Endodermal cell (in vitro differentiated cells): ENCODE results near the gene BTBD16. TPM values are rescaled to one million over a fixed set of nuclear protein-coding genes. Genes with fewer than 3 reads are reported as not detected.

Source experiments
- DNase-seq: peaks from one replicate; pipeline ENCODE4 v3.0.0-alpha.2; 2017
- H3K27ac ChIP-seq: 2 replicates; pipeline ENCODE4 v1.5.1; 2013; ENCODE audit warnings: mild to moderate bottlenecking, low read depth, low read length, moderate library complexity
- H3K27me3 ChIP-seq: 2 replicates; pipeline ENCODE4 v1.6.1; 2013; ENCODE audit warnings: mild to moderate bottlenecking, low read length, moderate library complexity; ENCODE audit not compliant: insufficient read depth, control insufficient read depth, poor library complexity, severe bottlenecking
- H3K36me3 ChIP-seq: 2 replicates; pipeline ENCODE4 v1.7.0; 2013; ENCODE audit warnings: mild to moderate bottlenecking, low read length, moderate library complexity; ENCODE audit not compliant: control insufficient read depth, insufficient read depth
- H3K4me1 ChIP-seq: one replicate; pipeline ENCODE4 v1.7.0; 2013; ENCODE audit warnings: low read length; ENCODE audit not compliant: control insufficient read depth, insufficient read depth
- H3K4me3 ChIP-seq: 2 replicates; pipeline ENCODE4 v1.5.1; 2013; ENCODE audit warnings: mild to moderate bottlenecking, low read length, moderate library complexity
- H3K9ac ChIP-seq: 2 replicates; pipeline ENCODE4 v1.6.1; 2013; ENCODE audit warnings: mild to moderate bottlenecking, low read length, moderate library complexity; ENCODE audit not compliant: poor library complexity, severe bottlenecking; ENCODE audit errors: extremely low read depth
- H3K9me3 ChIP-seq: 2 replicates; pipeline ENCODE4 v1.6.1; 2013; ENCODE audit warnings: mild to moderate bottlenecking, low read length, moderate library complexity; ENCODE audit not compliant: control insufficient read depth
- H3K27ac Mint-ChIP-seq: 2 replicates; pipeline ENCODE4 v1.8.0; 2020; ENCODE audit warnings: mixed read lengths
- H3K27me3 Mint-ChIP-seq: 2 replicates; pipeline ENCODE4 v1.8.0; 2021; ENCODE audit warnings: mild to moderate bottlenecking, mixed read lengths; ENCODE audit not compliant: insufficient read depth
- H3K36me3 Mint-ChIP-seq: 2 replicates; pipeline ENCODE4 v1.8.0; 2020; ENCODE audit warnings: low read depth, mixed read lengths
- H3K4me1 Mint-ChIP-seq: 2 replicates; pipeline ENCODE4 v1.8.0; 2020; ENCODE audit warnings: mixed read lengths
- H3K4me3 Mint-ChIP-seq: 2 replicates; pipeline ENCODE4 v1.8.0; 2020; ENCODE audit warnings: mild to moderate bottlenecking, moderate library complexity, mixed read lengths
- H3K9me3 Mint-ChIP-seq: 2 replicates; pipeline ENCODE4 v1.8.0; 2020; ENCODE audit warnings: mild to moderate bottlenecking, mixed read lengths
- WGBS, 2 experiments: methylation state at CpG; one replicate each; pipeline versions ENCODE4 v1.1.5 to v1.1.7; 2013; ENCODE audit warnings: missing lambda C conversion rate in 2 of 2, mixed read lengths in 1 of 2; ENCODE audit not compliant: insufficient coverage in 1 of 2, insufficient read length in 1 of 2; 5-methylcytosine and 5-hydroxymethylcytosine counted together
- total RNA-seq, 2 donors: library from RNA; stranded (reverse); fragmentation: NEBNext Ultra II Directional in 1 of 2; extraction: Animal tissue kit (Norgen Biotek cat#: 25700) in 1 of 2; gene quantifications; 2 replicates in 1 of 2; 3 replicates in 1 of 2; pipeline ENCODE4 v1.2.1, GENCODE V29; 2021
- TF ChIP-seq, protein P1 (sequence below): fragments of 200-600 bp; sonication (generic); conservative IDR thresholded peaks from 2 replicates; pipeline ENCODE4 v1.5.0; 2021; ENCODE audit warnings: antibody characterized with exemption, mild to moderate bottlenecking

The BTBD16 gene
- total RNA-seq, 2 donors from 2014 or later, result not detected

DNA sequence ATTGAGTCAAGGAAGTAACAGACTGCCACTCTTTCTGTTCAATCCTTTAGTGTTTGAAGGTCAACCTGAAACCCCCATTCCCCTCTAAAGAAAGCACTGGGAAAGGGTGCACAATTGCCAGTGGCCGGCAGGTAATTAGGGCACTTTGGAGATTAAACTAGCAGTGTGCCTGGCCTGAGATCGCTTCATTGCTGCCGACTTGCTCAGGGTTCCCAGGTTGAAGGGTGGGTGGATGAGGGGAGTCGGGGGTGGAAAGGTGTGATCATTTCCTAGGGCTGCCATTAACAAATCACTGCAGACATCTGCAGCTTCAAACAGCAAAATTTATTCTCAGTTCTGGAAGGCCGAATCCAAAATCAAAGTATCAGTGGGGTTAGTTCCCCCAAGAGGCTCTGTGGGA, 16.3 kb upstream of the BTBD16 start:
- Histone ChIP-seq H3K9me3 (no peaks in the 10 kb centered on the region), H3K27ac (no peak overlapping the region), H3K36me3 (peaks cover 5% of the 10 kb centered on the region), H3K9ac (no peak overlapping the region), H3K4me3 (no peak overlapping the region), H3K4me1 (no peaks in the 10 kb centered on the region), H3K27me3 (no peaks in the 10 kb centered on the region)
- TF ChIP-seq, protein P1, sequence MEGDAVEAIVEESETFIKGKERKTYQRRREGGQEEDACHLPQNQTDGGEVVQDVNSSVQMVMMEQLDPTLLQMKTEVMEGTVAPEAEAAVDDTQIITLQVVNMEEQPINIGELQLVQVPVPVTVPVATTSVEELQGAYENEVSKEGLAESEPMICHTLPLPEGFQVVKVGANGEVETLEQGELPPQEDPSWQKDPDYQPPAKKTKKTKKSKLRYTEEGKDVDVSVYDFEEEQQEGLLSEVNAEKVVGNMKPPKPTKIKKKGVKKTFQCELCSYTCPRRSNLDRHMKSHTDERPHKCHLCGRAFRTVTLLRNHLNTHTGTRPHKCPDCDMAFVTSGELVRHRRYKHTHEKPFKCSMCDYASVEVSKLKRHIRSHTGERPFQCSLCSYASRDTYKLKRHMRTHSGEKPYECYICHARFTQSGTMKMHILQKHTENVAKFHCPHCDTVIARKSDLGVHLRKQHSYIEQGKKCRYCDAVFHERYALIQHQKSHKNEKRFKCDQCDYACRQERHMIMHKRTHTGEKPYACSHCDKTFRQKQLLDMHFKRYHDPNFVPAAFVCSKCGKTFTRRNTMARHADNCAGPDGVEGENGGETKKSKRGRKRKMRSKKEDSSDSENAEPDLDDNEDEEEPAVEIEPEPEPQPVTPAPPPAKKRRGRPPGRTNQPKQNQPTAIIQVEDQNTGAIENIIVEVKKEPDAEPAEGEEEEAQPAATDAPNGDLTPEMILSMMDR, result no peak
- Mint-ChIP-seq H3K9me3 (no peaks in the 10 kb centered on the region), H3K4me1 (peaks cover 4% of the 10 kb centered on the region), H3K4me3 (no peak overlapping the region), H3K27ac (peak overlapping the region; percentile 40), H3K27me3 (no peaks in the 10 kb centered on the region), H3K36me3 (peaks cover 38% of the 10 kb centered on the region)
- 92 to 93% methylated on average over 3 to 5 of the region's 5 CpGs for WGBS, 2 experiments
- DNase-seq, result peak; percentile 29

DNA sequence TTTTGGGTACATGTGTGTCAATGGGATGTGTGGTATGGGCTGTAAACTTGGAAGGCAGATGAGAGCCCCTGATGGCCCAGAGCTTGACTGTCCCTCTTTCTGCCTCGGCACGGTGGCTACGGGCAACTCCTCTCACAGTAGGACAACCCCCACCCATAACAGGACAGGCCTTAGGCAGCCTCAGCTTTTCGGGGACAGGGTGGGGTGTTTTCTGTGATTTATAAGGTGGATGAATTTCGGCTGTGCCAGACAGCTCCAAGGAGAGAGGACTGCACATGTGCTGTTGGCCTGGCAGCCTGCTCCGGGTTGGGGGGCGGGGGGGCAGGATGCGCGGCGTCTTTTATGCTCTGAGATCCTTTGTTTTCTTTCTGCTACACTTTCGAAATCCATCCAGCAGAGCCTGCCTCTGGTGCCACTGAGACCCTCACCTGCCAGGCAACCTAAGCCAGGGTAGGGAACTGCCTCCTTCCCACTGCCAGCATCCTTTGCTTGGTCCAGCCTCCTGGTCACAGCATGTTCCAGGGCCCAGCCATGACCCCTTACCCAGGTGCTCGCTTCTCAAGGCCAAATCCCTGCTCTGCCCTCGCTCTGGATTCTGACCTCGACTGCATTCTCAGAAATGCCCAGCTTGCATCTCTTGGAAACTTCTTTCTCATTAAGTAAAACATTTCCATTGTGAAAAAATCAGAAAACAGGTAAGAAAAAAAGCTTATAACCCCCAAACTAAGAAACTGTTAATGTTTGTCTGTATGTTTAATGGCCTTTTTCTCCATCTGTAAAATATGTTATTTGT, 15.4 kb upstream of the BTBD16 start:
- Histone ChIP-seq H3K9ac (no peak overlapping the region), H3K36me3 (peaks cover 5% of the 10 kb centered on the region), H3K4me1 (no peaks in the 10 kb centered on the region), H3K27me3 (no peaks in the 10 kb centered on the region), H3K9me3 (no peaks in the 10 kb centered on the region), H3K27ac (no peak overlapping the region), H3K4me3 (no peak overlapping the region)
- 92 to 94% methylated on average over 4 to 12 of the region's 14 CpGs for WGBS, 2 experiments
- DNase-seq, result peak; percentile 38
- H3K9me3 Mint-ChIP-seq, result no peaks in the 10 kb centered on the region
- H3K27me3 Mint-ChIP-seq, result no peaks in the 10 kb centered on the region
- H3K4me3 Mint-ChIP-seq, result no peak overlapping the region
- peaks cover 4% of the 10 kb centered on the region for H3K4me1 Mint-ChIP-seq
- peaks cover 40% of the 10 kb centered on the region for H3K36me3 Mint-ChIP-seq
- H3K27ac Mint-ChIP-seq, result peak overlapping the region; percentile 40
- TF ChIP-seq, protein P1, result no peak

DNA sequence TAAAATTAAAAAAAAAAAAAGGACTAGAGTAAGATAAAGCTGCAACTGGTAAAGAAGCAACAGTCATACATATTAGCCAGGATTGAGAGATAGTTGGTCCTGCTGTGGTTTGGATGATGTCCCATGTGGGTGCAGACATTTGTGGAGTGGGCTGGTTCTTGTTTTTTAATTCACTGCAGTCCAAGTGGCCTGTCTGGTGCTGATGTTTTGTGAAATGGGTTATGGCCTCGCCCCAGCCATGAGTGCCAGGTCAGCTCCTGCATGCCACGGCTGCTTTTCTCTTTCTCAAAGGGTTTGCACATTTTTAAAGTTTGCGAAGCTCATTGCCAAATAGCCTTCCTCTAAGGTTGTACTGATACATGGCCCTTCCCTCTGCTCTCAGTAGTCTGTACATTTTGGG, 14.1 kb upstream of the BTBD16 start:
- WGBS, 2 experiments, result 94 to 100% methylated on average over 1 to 3 of the region's 3 CpGs
- Mint-ChIP-seq H3K27me3 (no peaks in the 10 kb centered on the region), H3K4me1 (peaks cover 4% of the 10 kb centered on the region), H3K4me3 (no peak overlapping the region), H3K36me3 (peaks cover 34% of the 10 kb centered on the region), H3K27ac (no peak overlapping the region), H3K9me3 (peaks cover 7% of the 10 kb centered on the region)
- H3K4me1 ChIP-seq, result no peaks in the 10 kb centered on the region
- DNase-seq, result peak; percentile 20
- no peak overlapping the region for H3K27ac ChIP-seq
- no peaks in the 10 kb centered on the region for H3K27me3 ChIP-seq
- H3K36me3 ChIP-seq, result peaks cover 12% of the 10 kb centered on the region
- TF ChIP-seq, protein P1, result no peak
- H3K4me3 ChIP-seq, result no peak overlapping the region
- no peak overlapping the region for H3K9ac ChIP-seq
- peaks cover 11% of the 10 kb centered on the region for H3K9me3 ChIP-seq
